HG03575 (cell line): Measurements from ENCODE around the gene TREH.
"Not testable (repeated sequence)": the region's sequence is repeated elsewhere in the genome, so short reads cannot be mapped to it uniquely, and the experiment has no call there.

Experiments
- ATAC-seq: cut with Tn5 transposase; IDR thresholded peaks from one replicate; pipeline ENCODE4 v1.9.1; 2021; ENCODE audit not compliant: unreplicated experiment, insufficient number of reproducible peaks, low FRiP score; ENCODE audit errors: extremely low read depth

Gene TREH

GRCh38 chr11:118621071-118621783 lies 58.2 kb downstream of the TREH start:
- no peak for ATAC-seq

GRCh38 chr11:118620529-118621070 lies 58.9 kb downstream of the TREH start:
- no peak for ATAC-seq

- ATAC-seq, result no peak
Measured at GRCh38 chr11:118619444-118620197, 59.8 kb downstream of the TREH start.

DNA sequence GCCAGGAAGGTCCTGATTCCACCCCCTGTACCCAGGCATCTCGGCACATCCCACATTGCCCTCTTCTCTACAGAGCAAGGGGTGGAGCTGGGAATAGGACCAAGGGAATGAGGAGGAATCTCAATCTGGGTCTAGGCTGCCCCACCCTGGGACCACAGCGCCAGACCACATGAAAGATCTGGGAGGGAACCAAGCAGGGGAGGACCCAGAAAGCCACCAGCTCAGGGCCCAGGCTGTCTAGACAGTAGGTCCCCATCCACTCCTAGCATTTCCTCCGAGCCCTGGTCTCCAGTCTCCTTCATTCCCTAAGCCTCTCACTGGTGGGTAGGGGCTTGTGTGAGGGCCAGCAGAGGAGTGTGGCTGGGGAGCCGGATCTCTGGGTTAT lies 60.5 kb downstream of the TREH start:
- no peak for ATAC-seq

DNA sequence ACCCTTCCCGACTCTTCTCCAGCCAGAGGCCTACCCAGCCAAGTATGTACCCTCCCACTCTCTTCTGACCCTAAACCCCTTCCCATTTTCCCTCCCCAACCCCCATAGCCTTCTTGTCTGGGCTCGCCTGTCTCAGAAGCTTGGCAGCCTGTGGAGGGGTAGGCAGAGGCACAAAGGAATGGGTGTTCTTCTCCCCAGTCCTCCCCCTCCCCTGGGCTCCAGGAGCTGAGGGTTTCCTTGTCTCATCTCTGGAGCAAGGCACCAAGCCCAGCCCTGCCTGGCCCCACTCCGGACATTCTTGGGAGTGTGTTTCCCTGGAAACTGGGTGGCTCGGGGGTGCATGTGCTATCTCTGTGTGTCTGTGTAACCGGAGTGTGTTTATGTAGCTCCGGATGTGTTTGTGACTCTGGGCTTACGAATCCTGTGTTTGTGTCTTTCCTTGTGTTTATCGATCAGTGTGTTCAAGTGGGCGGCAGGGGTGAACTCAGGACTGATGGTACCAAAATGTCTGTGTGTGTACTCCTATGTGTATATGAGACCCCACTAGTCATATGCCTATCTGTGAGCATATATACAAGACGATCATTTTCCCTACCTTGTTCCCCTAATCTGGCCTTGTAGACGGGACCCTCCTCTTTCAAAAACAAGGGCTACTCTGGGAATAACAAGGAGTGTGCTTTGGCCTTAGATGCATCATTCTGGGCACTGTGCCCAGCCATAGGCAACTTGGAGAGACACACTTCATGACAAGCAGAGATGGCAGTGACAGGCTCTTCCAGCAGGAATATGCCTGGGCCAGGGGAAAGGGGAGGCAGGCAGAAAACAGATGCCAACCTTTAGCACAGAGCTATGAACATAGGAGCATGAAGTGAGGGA lies 61.1 kb downstream of the TREH start:
- no peak for ATAC-seq

DNA sequence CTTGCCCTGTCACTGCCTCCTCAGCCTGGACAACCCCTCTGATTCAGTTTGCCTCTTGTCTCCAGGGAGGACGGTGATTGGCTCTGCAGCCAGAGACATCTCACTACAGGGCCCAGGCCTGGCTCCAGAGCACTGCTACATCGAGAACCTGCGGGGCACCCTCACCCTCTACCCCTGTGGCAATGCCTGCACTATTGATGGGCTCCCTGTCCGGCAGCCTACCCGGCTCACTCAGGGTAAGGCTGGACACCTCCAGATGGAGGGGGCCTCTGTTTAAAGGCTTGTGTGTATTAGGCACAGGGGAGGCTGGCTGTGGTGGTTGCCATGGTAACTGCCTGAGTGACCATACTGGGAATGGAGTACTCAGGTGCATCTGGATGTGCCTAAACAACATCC lies 63.5 kb downstream of the TREH start:
- no peak for ATAC-seq

GRCh38 chr11:118615282-118615975 lies 64.0 kb downstream of the TREH start:
- no peak for ATAC-seq

DNA sequence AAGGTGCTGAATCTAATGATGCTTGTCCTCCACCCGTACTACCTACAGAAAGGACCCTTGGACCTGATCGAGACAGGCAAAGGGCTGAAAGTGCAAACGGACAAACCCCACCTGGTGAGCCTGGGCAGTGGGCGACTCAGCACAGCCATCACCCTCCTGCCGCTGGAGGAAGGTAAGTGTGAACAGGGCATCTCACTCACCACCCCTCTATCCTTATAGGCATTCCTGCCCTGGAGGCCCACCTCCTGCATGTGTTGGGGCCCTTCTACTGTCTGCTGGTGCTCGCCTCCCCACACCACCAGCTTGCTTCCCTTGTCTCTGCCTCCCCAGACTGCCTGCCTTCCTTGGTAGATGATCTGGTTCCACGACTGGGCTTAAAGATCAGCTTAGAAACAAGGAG lies 64.9 kb downstream of the TREH start:
- no peak for ATAC-seq

DNA sequence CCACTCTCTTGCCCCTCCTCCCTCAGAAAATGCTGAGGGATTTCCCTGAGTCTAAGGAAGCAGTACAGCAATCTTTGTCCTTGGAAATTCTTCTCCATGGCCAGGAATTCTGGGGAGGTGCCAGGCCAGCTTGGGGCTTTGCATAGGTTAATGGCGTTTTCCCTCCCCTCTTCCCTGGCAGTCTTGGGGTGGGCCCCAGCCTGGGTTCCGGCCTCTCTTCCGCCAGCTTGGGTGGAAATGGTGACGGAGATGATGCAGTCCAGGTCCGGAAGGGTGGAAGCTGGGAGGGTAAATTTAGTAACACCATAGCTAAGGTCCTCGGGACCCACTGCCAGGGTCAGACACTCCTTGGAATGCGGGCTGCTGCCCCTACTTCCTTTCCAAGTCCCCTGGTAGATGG lies 67.1 kb downstream of the TREH start:
- no peak for ATAC-seq

GRCh38 chr11:118611433-118611795 lies 68.0 kb downstream of the TREH start:
- ATAC-seq, result not testable (repeated sequence)

DNA sequence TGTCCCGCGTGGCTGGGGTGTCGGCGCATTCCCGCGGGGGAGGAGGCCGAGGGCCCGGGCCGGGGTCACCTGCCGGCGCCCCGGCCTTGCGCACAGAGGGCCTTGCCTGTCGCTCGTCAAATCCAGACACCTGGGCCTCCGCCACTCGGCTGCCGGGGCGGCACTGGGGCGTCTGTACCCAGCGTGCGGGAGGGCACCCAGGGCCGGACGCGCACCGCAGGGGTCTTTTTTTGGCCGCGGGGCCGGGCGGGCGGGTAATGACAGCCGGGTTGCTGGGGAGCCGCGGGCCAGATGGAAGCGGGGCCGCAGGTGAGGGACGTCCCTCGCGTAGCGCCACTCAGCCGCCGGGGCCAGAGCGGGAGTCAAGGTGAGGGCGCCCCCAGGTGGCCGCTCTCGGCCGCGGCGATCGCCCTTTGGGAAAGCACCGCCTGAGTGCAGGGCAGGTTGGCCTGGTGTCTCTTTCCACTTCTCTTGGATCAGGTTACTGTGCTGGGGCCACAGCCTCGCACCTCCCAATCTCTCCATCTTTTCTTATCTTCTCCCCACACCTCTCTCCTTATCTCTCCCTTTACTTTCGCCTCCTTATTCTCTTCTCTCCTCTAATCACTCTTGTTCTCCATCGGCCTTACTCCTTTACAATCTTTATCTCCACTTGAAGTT lies 68.5 kb downstream of the TREH start:
- ATAC-seq, result no peak

- no peak for ATAC-seq
Measured at GRCh38 chr11:118610225-118610772, 69.2 kb downstream of the TREH start.

DNA sequence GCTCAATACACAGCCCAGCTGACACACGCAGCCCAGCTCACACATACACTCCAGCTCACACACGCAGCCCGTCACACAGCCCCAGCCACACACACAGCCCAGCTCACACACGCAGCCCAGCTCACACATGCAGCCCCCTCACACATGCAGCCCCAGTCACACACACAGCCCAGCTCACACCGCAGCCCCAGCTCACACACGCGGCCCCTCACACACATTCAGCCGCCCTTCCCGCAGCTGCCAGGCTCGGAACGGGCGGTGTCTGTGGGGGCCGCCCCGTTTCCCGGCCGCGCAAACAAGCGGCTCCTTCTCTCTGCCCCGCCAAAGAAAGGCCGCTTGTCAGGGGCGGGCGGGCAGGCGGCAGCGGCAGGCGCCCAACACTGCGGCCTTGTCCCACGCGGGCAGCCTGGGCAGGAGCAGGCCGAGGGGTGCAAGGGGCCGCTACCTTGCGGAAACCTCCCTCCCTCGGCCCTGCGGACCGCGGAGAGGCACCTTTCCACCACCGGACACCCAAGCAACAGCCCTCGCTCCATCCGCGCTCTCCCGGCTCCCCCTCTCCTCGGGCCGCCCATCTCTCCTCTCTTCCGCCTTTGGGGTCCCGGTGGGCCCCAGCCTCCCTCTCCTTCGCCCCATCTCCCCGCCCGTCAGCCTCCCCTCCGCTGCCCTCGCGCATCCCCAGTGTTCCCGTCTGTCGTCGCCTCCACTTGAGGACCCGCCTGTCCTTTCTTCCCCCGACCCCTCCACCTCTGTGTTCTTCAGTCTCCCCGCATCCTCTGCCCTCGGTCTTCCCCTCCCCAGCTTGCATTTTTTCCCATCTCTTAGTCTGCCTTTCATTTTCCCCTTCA lies 69.8 kb downstream of the TREH start:
- ATAC-seq, result no peak

DNA sequence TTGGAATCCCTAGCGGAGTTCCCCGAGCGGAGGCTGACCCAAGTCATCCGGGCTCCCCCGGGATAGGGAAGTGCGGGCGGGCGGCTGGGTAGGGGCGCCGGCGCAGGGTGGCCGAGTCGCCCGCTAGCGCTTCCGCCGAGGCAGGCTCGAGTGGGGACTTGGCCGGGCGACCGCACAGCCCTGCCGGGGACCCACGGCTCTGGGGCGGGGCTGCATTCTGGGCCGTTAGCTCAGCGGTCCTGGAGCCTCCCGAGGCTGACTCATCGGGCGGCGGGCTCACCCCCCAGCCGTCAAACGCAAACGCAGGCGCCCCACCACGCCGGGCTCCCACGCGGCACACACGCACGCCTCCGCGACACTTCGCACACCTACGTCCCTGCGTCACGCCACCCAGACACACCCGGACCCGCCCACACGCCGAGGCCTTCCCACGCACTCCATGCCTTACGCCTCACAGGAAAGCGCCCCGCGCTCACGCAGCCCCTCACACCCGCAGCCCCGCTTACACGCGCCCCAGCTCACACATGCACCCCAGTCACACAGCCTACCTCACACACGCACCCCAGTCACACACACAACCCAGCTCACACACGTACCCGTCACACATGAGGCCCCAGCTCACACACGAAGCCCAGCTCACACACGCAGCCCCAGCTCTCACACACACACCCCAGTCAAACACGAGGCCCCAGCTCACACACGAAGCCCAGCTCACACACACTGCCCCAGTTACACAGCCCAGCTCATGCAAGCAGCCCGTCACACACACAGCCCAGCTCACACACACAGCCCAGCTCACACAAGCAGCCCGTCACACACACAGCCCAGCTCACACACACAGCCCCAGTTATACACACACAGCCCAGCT lies 70.9 kb downstream of the TREH start:
- no peak for ATAC-seq

DNA sequence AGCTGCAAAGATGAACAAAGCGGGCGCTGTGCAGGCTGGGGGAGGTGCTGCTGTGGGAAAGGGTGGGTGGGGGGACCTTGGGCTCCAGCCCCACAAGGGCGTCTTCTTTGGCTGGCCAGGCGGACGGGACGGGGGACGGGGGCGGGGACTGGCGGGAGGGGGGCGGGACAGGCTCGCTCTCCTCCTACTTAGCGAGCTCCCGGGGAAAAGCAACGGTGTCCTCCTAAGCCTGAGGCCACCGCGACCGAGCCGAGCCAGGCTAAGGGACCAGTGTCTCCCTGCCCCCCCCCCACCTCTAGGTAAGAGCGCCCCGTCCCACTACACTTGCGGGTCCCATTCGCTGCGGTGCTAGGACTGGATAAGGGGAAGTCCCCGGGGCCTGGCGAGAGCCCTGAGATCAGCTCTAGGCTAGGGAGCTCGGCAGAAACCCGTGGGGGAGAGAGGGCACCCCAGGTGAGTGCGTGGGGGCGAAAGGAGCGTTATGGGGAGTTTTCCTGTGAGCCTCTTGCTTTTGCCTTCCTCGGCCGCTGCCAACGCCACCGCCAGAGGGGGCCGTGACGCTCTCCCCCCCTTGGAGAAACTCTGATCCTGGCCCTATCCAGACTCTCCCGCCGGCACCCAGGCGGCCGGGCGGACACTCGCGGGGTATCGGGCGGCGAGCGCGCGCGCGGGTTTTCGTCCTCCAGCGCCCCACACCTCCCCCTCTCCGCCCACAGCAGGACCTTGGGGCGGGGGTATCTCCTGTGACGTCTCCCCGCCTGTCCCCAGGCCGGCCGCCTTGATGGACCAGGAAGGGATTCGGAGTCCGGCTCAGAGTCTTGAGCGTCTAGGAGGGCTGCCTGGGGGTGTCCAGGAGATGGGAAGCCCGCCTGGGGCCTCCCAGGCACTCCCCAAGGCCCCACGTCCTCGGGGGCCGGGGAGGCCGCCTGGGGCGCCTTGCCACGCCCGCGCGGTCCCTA lies 71.8 kb downstream of the TREH start, which contains the start of gene PHLDB1:
Gene PHLDB1, plus strand, starts transcription at position 215 of the 959 bp plus-strand sequence. CDS start 6,222 bp downstream, outside the sequence.
- ATAC-seq, result no peak
